ENCODE measurements around the gene DCTN5.

- TF ChIP-seq, protein P1, sequence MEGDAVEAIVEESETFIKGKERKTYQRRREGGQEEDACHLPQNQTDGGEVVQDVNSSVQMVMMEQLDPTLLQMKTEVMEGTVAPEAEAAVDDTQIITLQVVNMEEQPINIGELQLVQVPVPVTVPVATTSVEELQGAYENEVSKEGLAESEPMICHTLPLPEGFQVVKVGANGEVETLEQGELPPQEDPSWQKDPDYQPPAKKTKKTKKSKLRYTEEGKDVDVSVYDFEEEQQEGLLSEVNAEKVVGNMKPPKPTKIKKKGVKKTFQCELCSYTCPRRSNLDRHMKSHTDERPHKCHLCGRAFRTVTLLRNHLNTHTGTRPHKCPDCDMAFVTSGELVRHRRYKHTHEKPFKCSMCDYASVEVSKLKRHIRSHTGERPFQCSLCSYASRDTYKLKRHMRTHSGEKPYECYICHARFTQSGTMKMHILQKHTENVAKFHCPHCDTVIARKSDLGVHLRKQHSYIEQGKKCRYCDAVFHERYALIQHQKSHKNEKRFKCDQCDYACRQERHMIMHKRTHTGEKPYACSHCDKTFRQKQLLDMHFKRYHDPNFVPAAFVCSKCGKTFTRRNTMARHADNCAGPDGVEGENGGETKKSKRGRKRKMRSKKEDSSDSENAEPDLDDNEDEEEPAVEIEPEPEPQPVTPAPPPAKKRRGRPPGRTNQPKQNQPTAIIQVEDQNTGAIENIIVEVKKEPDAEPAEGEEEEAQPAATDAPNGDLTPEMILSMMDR (IDR thresholded peaks at IDR 0.05; ENCODE audit: borderline replicate concordance, extremely low read depth, low read length, poor library complexity, severe bottlenecking), result no peak
- no peak for TF ChIP-seq EZH2 (IDR thresholded peaks at IDR 0.05; ENCODE audit: borderline replicate concordance, low read depth, low read length, severe bottlenecking)
Observed at GRCh38 chr16:23702951-23703350, 61.7 kb downstream of the DCTN5 start.

Measured in DND-41 (cell line).